Iris pigment epithelial cell (primary cell): ENCODE measurements around the gene ST3GAL3.
A peak's percentile ranks its signal among the peaks of the same experiment; 100 is the strongest.

Experiments
- DNase-seq: peaks from one replicate; pipeline ENCODE4 v3.0.0-alpha.2; 2011; ENCODE audit warnings: low read depth

The ST3GAL3 gene

GRCh38 chr1:43703836-43704235, 3.5 kb upstream of the ST3GAL3 start:
- DNase-seq: peak; percentile 24

GRCh38 chr1:43704838-43705237, 2.5 kb upstream of the ST3GAL3 start:
- no peak for DNase-seq

GRCh38 chr1:43705334-43705733, 2.0 kb upstream of the ST3GAL3 start:
- no peak for DNase-seq

- peak; percentile 21 for DNase-seq
Observed at GRCh38 chr1:43705982-43706597, 1.2 kb upstream of the ST3GAL3 start.

- peak; percentile 22 for DNase-seq
Observed at GRCh38 chr1:43706598-43707189, 642 bp upstream of the ST3GAL3 start.

- DNase-seq: peak; percentile 62
Observed at GRCh38 chr1:43708002-43708410, 670 bp downstream of the ST3GAL3 start.

GRCh38 chr1:43711049-43711448, 3.7 kb downstream of the ST3GAL3 start:
- peak; percentile 97 for DNase-seq

GRCh38 chr1:43711524-43712386, 4.4 kb downstream of the ST3GAL3 start:
- peak; percentile 91 for DNase-seq

GRCh38 chr1:43716559-43717281, 9.4 kb downstream of the ST3GAL3 start:
- peak; percentile 41 for DNase-seq

- peak; percentile 53 for DNase-seq
Observed at GRCh38 chr1:43719063-43719462, 11.7 kb downstream of the ST3GAL3 start.

- DNase-seq: peak; percentile 62
Observed at GRCh38 chr1:43719670-43720419, 12.5 kb downstream of the ST3GAL3 start.

- DNase-seq: no peak
Observed at GRCh38 chr1:43722810-43723209, 15.5 kb downstream of the ST3GAL3 start.

GRCh38 chr1:43729816-43730463, 22.6 kb downstream of the ST3GAL3 start:
- DNase-seq: no peak

- DNase-seq: no peak
Observed at GRCh38 chr1:43731867-43732531, 24.7 kb downstream of the ST3GAL3 start.

GRCh38 chr1:43736819-43737218, 29.5 kb downstream of the ST3GAL3 start:
- DNase-seq: no peak

GRCh38 chr1:43742026-43742425, 34.7 kb downstream of the ST3GAL3 start:
- DNase-seq: no peak

GRCh38 chr1:43743206-43743605, 35.9 kb downstream of the ST3GAL3 start:
- DNase-seq: no peak

- no peak for DNase-seq
Observed at GRCh38 chr1:43747736-43748135, 40.4 kb downstream of the ST3GAL3 start.

- DNase-seq: peak; percentile 43
Observed at GRCh38 chr1:43750083-43750482, 42.7 kb downstream of the ST3GAL3 start.

GRCh38 chr1:43753422-43753821, 46.1 kb downstream of the ST3GAL3 start:
- DNase-seq: no peak

- no peak for DNase-seq
Observed at GRCh38 chr1:43754892-43755291, 47.6 kb downstream of the ST3GAL3 start.
